HTR-8/SVneo (cell line): ENCODE results near the gene DNAI2.

Source experiments
- DNase-seq: peaks from one replicate; pipeline ENCODE4 v3.0.0; 2011; ENCODE audit warnings: low spot score, mixed read lengths; ENCODE audit not compliant: insufficient read length
- FAIRE-seq: peaks from 2 replicates; lab custom pipeline; 2011; peaks lifted over from hg19 to GRCh38; lab: Jason Lieb, UNC

Gene DNAI2

DNA sequence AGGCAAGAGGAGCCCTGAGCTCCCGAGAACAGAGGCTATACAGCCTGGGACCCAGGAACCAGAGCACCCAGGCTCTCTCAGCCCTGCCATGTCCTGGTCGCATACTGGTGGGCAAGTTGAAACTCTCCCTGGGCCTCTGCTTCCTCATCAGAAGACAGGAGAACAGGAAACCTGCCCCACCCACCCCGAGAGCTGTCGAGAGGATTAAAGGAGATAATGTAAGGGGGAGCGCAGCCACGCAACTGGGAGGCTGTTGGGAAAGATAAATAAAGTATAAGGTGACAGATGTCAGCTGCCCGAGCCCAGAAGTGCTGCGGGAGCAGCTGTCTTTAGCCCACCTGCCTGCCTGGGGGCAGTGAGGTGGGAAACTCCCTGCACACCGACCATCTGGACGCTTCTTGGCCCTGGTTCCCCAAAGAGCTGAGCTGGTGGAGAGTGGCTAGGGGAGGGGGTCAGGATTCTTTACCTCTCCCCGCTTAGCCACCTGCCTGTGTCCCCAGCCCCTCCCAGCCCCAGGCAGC is 58.8 kb downstream of the DNAI2 start:
- DNase-seq (no peak), FAIRE-seq (no peak)

GRCh38 chr17:74334393-74335039 is 60.5 kb downstream of the DNAI2 start:
- DNase-seq (no peak), FAIRE-seq (no peak)

DNA sequence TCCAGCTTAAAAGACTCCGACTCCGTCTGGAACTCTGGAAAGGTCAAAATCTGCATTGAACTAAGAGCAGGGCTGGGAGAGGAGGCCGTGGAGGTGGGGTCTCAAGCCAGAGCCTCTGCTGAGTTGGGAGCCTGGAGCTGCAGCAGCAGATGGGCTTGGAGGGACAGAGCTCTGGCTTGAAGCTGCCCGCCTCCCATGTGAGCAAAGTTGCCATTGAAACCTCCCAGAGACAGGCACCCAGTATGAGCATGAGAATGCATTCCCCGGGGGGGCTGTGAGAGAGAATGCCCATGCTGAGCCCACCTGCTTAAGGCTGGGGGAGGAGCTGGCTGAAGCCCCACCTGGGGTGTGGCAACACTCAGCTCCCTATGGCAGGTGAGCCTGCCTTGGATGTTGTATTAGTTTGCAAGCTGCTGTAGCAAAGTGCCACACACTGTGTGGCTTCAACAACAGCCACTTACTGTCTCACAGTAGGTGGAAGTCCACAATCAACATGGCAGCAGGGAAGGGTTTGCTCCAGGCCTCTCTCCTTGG is 61.6 kb downstream of the DNAI2 start:
- FAIRE-seq: no peak
- DNase-seq: no peak

GRCh38 chr17:74336307-74336706 is 62.3 kb downstream of the DNAI2 start:
- no peak for FAIRE-seq
- no peak for DNase-seq

GRCh38 chr17:74337834-74338500 is 63.9 kb downstream of the DNAI2 start:
- FAIRE-seq: no peak

GRCh38 chr17:74339537-74340195 is 65.6 kb downstream of the DNAI2 start:
- no peak for FAIRE-seq
- no peak for DNase-seq

More at GRCh38 chr17:74337834-74338500, 63.9 kb downstream of the DNAI2 start:
- DNase-seq: no peak

DNA sequence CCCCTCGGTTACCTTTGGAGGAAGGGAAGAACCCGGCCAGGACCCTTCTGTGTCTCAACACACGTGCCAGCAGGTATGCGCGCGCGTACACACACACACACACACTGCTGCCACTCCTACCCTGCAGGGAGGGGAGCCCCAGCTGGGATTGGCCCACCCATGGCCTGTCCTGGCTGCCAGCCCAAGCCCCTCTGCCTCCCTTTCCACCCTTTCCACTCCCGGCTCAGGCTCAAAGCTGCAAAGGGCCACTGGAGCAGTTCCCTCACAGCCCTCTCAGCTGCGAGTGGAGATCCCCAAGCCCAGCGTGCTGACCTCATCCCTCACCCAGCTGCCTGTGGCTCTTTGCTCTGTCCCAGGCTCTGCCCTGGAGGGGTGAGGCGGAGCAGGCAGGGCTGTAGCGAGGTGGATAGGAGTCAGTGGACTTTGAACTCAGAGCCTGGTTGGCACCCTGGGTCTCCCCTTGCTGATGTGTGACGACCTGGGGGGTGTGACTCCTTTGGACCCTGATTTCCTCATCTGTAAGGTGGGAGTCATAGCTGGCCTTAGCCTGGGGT is 66.5 kb downstream of the DNAI2 start:
- FAIRE-seq (no peak), DNase-seq (no peak)

DNA sequence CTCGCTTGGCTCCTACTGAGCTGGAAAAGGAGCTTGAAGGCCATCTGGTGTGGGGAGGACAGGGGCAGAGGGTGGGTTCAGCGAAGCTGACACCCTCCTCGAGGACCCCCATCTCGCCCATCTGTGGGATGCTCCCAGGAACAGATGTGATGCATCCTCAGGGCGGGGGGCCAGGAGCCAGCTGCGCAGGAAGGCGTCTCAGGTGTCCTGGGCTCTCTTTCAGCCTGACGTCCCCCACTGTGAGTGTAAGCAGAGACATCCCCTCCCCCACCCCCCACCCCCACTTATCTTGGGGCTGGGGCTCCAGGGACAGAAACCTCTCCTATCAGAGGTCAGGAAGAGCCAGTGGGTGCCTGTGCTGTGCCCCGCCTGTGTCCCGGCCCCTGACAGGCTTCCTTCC is 68.2 kb downstream of the DNAI2 start:
- DNase-seq: no peak
- no peak for FAIRE-seq

- no peak for FAIRE-seq
- no peak for DNase-seq
Measured at GRCh38 chr17:74343121-74343520, 69.1 kb downstream of the DNAI2 start.

DNA sequence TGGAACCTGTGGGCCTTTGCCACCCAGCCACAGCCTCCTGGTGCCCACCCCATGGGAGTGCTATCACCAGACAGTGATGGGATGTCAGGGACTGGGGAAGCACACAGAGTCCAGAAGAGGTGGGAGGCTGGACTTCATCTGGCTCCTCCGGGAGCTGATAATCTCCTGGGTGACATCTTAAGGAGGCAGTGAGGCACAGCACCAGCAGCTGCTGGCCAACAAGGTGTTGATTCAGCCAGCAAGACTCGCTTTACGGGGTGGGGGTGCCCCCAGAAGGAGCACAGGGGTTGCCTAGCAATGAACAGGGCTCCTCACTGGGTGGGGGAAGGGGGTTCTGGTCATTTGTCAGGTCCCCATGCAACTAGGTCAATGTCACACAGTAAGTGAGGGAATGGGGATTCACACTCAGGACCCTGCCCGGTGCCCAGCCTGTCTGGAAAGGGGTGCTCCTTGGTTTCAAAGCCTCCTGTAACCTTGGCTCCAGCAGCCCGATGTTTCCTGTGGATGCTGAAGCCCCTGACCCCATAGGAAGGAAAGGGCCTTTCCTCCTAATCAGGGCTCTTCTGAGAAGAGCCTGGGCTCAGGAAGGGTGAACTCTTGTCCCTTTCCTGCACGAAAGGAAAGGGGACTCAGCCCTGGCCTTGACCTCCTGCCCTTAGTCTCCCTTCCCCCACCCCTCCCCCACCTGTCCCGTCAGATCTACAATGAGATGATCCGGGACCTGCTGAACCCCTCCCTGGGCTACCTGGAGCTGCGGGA is 69.7 kb downstream of the DNAI2 start:
- FAIRE-seq (no peak), DNase-seq (no peak)

- FAIRE-seq (no peak), DNase-seq (no peak)
Measured at GRCh38 chr17:74344658-74345057, 70.6 kb downstream of the DNAI2 start.

GRCh38 chr17:74345433-74346241 is 71.6 kb downstream of the DNAI2 start:
- DNase-seq: no peak

DNA sequence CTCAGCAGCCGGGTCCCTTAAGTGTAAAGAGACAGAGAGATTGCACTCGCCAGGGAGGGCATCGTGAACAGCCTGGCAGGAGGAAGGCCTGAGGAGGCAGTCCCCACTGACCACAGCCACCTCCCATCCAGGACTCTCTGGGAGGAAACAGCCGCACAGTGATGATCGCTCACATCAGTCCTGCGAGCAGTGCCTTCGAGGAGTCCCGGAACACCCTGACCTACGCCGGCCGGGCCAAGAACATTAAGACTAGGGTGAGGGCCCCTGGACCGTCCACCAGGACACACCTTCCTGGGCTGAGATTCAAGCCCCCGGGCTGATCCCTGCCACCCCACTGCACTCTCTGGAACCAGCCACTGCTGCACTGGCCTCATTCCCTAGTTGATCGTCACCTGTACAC is 73.6 kb downstream of the DNAI2 start:
- FAIRE-seq (no peak), DNase-seq (no peak)

More at GRCh38 chr17:74345433-74346241, 71.6 kb downstream of the DNAI2 start:
- FAIRE-seq: no peak

- FAIRE-seq (no peak), DNase-seq (no peak)
Measured at GRCh38 chr17:74349120-74349519, 75.1 kb downstream of the DNAI2 start.

DNA sequence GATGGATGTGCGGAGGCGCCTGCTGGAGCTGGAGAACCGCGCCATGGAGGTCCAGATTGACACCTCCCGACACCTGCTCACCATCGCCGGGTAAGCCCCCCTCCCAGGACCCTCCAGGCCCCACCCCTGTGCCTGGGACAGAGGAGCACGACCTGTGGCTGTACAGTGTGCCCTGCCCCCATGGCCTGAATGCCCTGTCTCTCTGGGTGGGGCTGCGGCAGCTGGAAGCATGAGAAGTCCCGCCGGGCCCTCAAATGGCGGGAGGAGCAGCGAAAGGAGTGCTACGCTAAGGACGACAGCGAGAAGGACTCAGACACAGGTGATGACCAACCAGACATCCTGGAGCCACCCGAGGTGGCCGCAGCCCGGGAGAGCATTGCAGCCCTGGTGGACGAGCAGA is 76.5 kb downstream of the DNAI2 start:
- DNase-seq (no peak), FAIRE-seq (no peak)

DNA sequence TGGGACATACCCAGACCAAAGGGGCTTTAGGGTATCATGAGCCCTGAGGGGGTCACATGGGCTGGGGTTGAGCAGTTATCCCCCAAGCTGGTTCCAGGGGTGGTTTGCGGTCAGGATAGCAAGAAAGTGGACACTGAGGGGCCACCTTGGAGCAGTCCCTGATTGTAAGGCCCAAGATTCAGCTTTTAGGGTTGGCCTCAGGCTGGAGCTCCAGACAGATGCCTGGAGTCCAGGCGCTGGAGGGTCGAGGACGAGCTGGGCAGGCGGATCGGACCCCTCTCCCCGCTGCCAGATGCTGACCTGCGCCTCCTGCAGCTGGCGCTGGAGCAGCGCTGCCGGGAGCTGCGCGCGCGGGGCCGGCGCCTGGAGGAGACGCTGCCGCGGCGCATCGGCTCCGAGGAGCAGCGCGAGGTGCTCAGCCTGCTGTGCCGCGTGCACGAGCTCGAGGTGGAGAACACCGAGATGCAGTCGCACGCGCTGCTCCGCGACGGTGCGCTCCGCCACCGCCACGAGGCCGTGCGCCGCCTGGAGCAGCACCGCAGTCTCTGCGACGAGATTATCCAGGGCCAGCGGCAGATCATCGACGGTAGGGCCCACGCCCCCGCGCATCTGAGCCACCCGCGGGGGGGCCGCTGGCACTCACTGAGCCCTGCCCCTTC is 77.6 kb downstream of the DNAI2 start:
- FAIRE-seq (no peak), DNase-seq (no peak)

DNA sequence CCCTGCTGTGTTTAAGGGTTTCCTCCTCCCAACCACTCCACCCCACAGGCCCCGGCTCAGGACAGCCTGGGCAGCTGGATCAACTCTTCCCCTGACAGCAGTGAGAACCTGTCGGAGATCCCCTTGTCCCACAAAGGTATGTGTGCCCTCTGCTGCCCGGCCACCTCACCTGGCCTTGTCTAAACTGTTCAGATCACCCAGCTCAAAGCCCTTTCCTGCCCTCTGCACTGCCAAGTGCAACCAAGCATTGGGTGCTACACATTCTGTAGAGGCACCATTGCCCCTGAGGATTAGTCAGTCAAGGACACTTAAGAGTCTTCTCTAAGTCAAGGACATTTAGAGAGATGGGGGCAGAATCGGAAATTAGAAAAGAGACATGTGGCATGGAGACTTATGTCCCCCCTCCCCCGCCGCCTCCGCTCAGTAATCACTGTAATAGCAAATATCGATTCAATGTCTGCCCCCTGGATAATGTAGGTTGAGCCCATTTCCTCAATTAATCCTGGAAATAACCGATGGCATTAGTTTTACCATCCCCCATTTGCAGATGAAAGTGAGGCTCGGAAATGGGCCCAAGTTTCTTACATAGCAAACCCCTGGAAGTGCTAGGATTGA is 79.5 kb downstream of the DNAI2 start:
- DNase-seq: no peak
- no peak for FAIRE-seq

GRCh38 chr17:74354123-74354522 is 80.1 kb downstream of the DNAI2 start:
- no peak for FAIRE-seq

More at GRCh38 chr17:74354123-74354522, 80.1 kb downstream of the DNAI2 start:
- DNase-seq: no peak
